HG02840 (cell line): ENCODE results near the gene MAGEF1.

Experiments
- ATAC-seq: cut with Tn5 transposase; IDR thresholded peaks from one replicate; pipeline ENCODE4 v1.9.1; 2021; ENCODE audit warnings: mild to moderate bottlenecking, moderate library complexity, moderate number of reproducible peaks; ENCODE audit not compliant: unreplicated experiment, low FRiP score

Gene MAGEF1

GRCh38 chr3:184693011-184693975 lies 18.6 kb downstream of the MAGEF1 start:
- no peak for ATAC-seq

- no peak for ATAC-seq
Measured at GRCh38 chr3:184691397-184692231, 20.2 kb downstream of the MAGEF1 start.

GRCh38 chr3:184690192-184690883 lies 21.5 kb downstream of the MAGEF1 start:
- no peak for ATAC-seq

- ATAC-seq = no peak
Measured at GRCh38 chr3:184688882-184689271, 23.0 kb downstream of the MAGEF1 start.

- no peak for ATAC-seq
Measured at GRCh38 chr3:184688251-184688881, 23.5 kb downstream of the MAGEF1 start.

- no peak for ATAC-seq
Measured at GRCh38 chr3:184687363-184688015, 24.4 kb downstream of the MAGEF1 start.

- no peak for ATAC-seq
Measured at GRCh38 chr3:184685646-184686045, 26.2 kb downstream of the MAGEF1 start.

- ATAC-seq = no peak
Measured at GRCh38 chr3:184685055-184685454, 26.8 kb downstream of the MAGEF1 start.

GRCh38 chr3:184683900-184684560 lies 27.8 kb downstream of the MAGEF1 start:
- no peak for ATAC-seq

GRCh38 chr3:184683234-184683633 lies 28.6 kb downstream of the MAGEF1 start:
- no peak for ATAC-seq

- ATAC-seq = no peak
Measured at GRCh38 chr3:184682671-184683070, 29.2 kb downstream of the MAGEF1 start.

GRCh38 chr3:184680385-184681345 lies 31.2 kb downstream of the MAGEF1 start:
- no peak for ATAC-seq

GRCh38 chr3:184679056-184679816 lies 32.6 kb downstream of the MAGEF1 start:
- no peak for ATAC-seq

- no peak for ATAC-seq
Measured at GRCh38 chr3:184678317-184679055, 33.4 kb downstream of the MAGEF1 start.

GRCh38 chr3:184677344-184678316 lies 34.2 kb downstream of the MAGEF1 start:
- ATAC-seq = no peak

- no peak for ATAC-seq
Measured at GRCh38 chr3:184676927-184677326, 34.9 kb downstream of the MAGEF1 start.
